ENCODE measurements around the gene MRPL43.

DNA sequence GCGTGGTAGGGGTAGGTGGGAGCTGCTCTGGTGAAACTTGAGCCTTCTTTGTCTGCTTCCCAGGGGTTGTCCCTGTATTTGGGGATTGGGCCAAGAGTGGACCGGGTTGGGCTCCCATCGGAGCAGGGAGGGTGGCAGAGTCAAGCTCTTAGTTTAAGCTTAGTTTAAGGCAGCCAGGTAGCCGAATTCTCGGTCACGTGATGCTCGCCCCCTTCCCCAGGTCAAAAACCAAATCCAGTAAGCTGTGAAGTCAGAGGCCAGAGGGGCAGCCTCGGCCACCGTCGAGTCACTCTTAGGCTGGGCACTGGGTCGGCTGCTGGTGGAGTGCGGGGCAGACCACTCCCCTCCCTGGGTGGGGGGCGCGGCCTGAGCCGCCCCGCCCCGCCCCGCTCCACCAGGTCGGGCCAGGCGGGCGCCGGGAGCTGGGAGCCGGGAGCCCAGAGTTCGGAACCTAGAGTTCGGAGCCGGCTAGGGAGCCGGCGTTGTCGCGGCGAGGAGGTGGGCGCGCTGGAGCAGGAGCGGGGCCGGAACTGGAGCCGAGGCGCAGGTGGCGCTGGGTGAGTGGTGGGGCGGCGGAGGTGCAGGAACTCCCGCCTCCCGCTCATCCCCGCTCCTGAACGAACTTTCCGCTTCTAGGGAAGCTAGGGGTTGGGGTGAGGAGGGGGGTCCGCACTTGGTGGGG, 9.5 kb upstream of the MRPL43 start:
- TF ChIP-seq, protein P1, sequence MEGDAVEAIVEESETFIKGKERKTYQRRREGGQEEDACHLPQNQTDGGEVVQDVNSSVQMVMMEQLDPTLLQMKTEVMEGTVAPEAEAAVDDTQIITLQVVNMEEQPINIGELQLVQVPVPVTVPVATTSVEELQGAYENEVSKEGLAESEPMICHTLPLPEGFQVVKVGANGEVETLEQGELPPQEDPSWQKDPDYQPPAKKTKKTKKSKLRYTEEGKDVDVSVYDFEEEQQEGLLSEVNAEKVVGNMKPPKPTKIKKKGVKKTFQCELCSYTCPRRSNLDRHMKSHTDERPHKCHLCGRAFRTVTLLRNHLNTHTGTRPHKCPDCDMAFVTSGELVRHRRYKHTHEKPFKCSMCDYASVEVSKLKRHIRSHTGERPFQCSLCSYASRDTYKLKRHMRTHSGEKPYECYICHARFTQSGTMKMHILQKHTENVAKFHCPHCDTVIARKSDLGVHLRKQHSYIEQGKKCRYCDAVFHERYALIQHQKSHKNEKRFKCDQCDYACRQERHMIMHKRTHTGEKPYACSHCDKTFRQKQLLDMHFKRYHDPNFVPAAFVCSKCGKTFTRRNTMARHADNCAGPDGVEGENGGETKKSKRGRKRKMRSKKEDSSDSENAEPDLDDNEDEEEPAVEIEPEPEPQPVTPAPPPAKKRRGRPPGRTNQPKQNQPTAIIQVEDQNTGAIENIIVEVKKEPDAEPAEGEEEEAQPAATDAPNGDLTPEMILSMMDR (IDR thresholded peaks at IDR 0.05; ENCODE audit: poor library complexity), result no peak
- no peak for TF ChIP-seq EZH2phosphoT487 (IDR thresholded peaks at IDR 0.05; ENCODE audit: low read depth, severe bottlenecking, unreplicated experiment)

All from hepatocyte (in vitro differentiated cells).